CD14-positive monocyte (primary cell): ENCODE data around the gene GBX2. TPM values are rescaled to one million over a fixed set of nuclear protein-coding genes. Genes with fewer than 3 reads are reported as not detected.

Source experiments
- DNase-seq, 3 donors: peaks; one replicate each; pipeline ENCODE4 v3.0.0-alpha.2; 2011 to 2022
- H2AFZ ChIP-seq: 2 replicates; pipeline ENCODE4 v1.6.0; 2012; ENCODE audit warnings: mild to moderate bottlenecking, low read depth, low read length, inconsistent platforms; ENCODE audit not compliant: insufficient read depth, poor library complexity, severe bottlenecking
- H3K27ac ChIP-seq, 2 donors: 1 replicate in 1 of 2; 2 replicates in 1 of 2; pipeline ENCODE4 v1.5.1; 2012 to 2013; ENCODE audit warnings: low read length in 2 of 2, control low read depth in 1 of 2, inconsistent platforms in 1 of 2, low read depth in 1 of 2, mild to moderate bottlenecking in 1 of 2
- H3K27me3 ChIP-seq, 2 donors: one replicate each; pipeline versions ENCODE4 v1.6.0 to v1.6.1; 2011 to 2013; ENCODE audit warnings: low read length in 2 of 2; ENCODE audit not compliant: control insufficient read depth in 2 of 2, insufficient read depth in 2 of 2
- H3K36me3 ChIP-seq, 2 donors: replicated peaks in 1 of 2; 1 replicate in 1 of 2; 2 replicates in 1 of 2; pipeline versions ENCODE4 v1.5.1 to v1.6.1; 2012 to 2013; ENCODE audit warnings: low read length in 2 of 2, control low read depth in 1 of 2, inconsistent platforms in 1 of 2, mild to moderate bottlenecking in 1 of 2; ENCODE audit not compliant: insufficient read depth in 2 of 2, control insufficient read depth in 1 of 2
- H3K4me1 ChIP-seq, 2 donors: 1 replicate in 1 of 2; 2 replicates in 1 of 2; pipeline versions ENCODE4 v1.5.1 to v1.6.1; 2012 to 2013; ENCODE audit warnings: low read length in 2 of 2, control low read depth in 1 of 2, inconsistent platforms in 1 of 2, mild to moderate bottlenecking in 1 of 2, moderate library complexity in 1 of 2; ENCODE audit not compliant: insufficient read depth in 2 of 2, control insufficient read depth in 1 of 2
- H3K4me2 ChIP-seq: replicated peaks from 2 replicates; pipeline ENCODE3; 2012; ENCODE audit warnings: low read length, moderate library complexity, mild to moderate bottlenecking; ENCODE audit not compliant: poor library complexity, severe bottlenecking; ENCODE audit errors: extremely low read depth
- H3K4me3 ChIP-seq, 3 experiments: fragments of 200-600 bp in 1 of 3; sonication (generic) in 1 of 3; replicated peaks in 1 of 3; 1 replicate in 2 of 3; 2 replicates in 1 of 3; pipeline ENCODE4 v1.5.1; 2011 to 2013; ENCODE audit warnings: low read length in 3 of 3, mild to moderate bottlenecking in 3 of 3, control low read depth in 2 of 3, low read depth in 2 of 3, inconsistent platforms in 1 of 3, moderate library complexity in 1 of 3
- H3K79me2 ChIP-seq: 2 replicates; pipeline ENCODE4 v1.6.0; 2012; ENCODE audit warnings: mild to moderate bottlenecking, control low read depth, inconsistent platforms, low read length, moderate library complexity; ENCODE audit not compliant: insufficient read depth
- H3K9ac ChIP-seq: 2 replicates; pipeline ENCODE4 v1.6.0; 2017; ENCODE audit warnings: low read length, mild to moderate bottlenecking; ENCODE audit not compliant: insufficient read depth, poor library complexity, severe bottlenecking
- H3K9me3 ChIP-seq, 2 donors: replicated peaks in 1 of 2; 1 replicate in 1 of 2; 2 replicates in 1 of 2; pipeline versions ENCODE4 v1.5.1 to v1.6.1; 2012 to 2013; ENCODE audit warnings: low read length in 2 of 2, control low read depth in 1 of 2; ENCODE audit not compliant: control insufficient read depth in 1 of 2, insufficient read depth in 1 of 2
- H4K20me1 ChIP-seq: 2 replicates; pipeline ENCODE4 v1.6.0; 2012; ENCODE audit warnings: mild to moderate bottlenecking, low read length, control low read depth, moderate library complexity; ENCODE audit not compliant: insufficient read depth
- H3K27ac Mint-ChIP-seq, 7 donors: one replicate each; pipeline ENCODE4 v1.8.0; 2020; ENCODE audit warnings: mild to moderate bottlenecking in 7 of 7, mixed read lengths in 7 of 7, moderate library complexity in 6 of 7, inconsistent platforms in 2 of 7
- H3K27me3 Mint-ChIP-seq, 3 donors: one replicate each; pipeline ENCODE4 v1.8.0; 2021 to 2022; ENCODE audit warnings: low read depth in 3 of 3, mild to moderate bottlenecking in 3 of 3, mixed read lengths in 3 of 3, moderate library complexity in 3 of 3, inconsistent platforms in 1 of 3
- H3K36me3 Mint-ChIP-seq, 2 donors: one replicate each; pipeline ENCODE4 v1.8.0; 2020; ENCODE audit warnings: mixed read lengths in 2 of 2, inconsistent platforms in 1 of 2, mild to moderate bottlenecking in 1 of 2
- H3K4me1 Mint-ChIP-seq: one replicate; pipeline ENCODE4 v1.8.0; 2020; ENCODE audit warnings: mild to moderate bottlenecking, mixed read lengths
- H3K4me3 Mint-ChIP-seq, 2 donors: one replicate each; pipeline ENCODE4 v1.8.0; 2020; ENCODE audit warnings: mild to moderate bottlenecking in 2 of 2, mixed read lengths in 2 of 2, moderate library complexity in 1 of 2
- H3K9me3 Mint-ChIP-seq, 7 donors: one replicate each; pipeline ENCODE4 v1.8.0; 2020 to 2022; ENCODE audit warnings: mixed read lengths in 7 of 7, mild to moderate bottlenecking in 6 of 7, moderate library complexity in 6 of 7, inconsistent platforms in 2 of 7
- WGBS: methylation state at CpG from one replicate; pipeline ENCODE4 v1.1.5; 2013; ENCODE audit warnings: missing lambda C conversion rate; ENCODE audit not compliant: insufficient coverage; 5-methylcytosine and 5-hydroxymethylcytosine counted together
- intact Hi-C, 2 donors: fragments of 100-400 bp; cut with micrococcal nuclease; formaldehyde crosslinking; loops; one replicate each; pipeline versions ENCODE4 v1.15.0 to v1.15.1; 2023
- polyA plus RNA-seq, 3 donors: library from polyadenylated mRNA; depleted of rRNA in 1 of 3; unstranded in 2 of 3; stranded (reverse) in 1 of 3; fragments of 300-500 nt in 2 of 3; fragments of >200 nt in 1 of 3; fragmentation: Illumina TruSeq in 2 of 3; gene quantifications; 1 replicate in 2 of 3; 2 replicates in 1 of 3; pipeline ENCODE4 v1.2.3, GENCODE V29; 2012 to 2021
- TF ChIP-seq, protein P1 (sequence below): fragments of 200-600 bp; IDR thresholded peaks from one replicate; pipeline ENCODE4 v1.8.0; 2022; ENCODE audit warnings: antibody characterized with exemption, mild to moderate bottlenecking

GBX2 gene
- polyA plus RNA-seq, 3 donors: not detected

DNA sequence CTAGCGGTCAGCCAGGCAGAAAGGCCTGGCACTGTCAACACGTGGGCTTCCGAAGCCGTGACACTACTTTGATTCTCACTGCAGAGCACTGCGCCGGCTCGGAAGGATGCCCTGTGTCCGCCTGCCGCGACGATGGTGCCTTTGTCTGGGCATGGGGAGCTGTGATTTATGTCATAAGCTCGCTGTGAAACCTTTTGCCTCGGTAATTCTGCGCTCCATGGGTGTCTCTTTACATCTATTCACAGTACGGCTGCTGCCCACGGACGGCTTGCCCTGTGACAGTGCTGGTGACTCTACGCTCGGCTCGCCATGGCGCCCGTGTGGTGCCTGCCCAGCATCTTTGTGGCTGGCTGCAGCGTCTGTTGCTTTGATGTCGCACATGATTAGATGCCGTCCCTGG, 43.1 kb upstream of the GBX2 start:
- H3K4me3 Mint-ChIP-seq: peak overlapping the region in 1 of 2 donors; percentile 31
- TF ChIP-seq, protein P1, sequence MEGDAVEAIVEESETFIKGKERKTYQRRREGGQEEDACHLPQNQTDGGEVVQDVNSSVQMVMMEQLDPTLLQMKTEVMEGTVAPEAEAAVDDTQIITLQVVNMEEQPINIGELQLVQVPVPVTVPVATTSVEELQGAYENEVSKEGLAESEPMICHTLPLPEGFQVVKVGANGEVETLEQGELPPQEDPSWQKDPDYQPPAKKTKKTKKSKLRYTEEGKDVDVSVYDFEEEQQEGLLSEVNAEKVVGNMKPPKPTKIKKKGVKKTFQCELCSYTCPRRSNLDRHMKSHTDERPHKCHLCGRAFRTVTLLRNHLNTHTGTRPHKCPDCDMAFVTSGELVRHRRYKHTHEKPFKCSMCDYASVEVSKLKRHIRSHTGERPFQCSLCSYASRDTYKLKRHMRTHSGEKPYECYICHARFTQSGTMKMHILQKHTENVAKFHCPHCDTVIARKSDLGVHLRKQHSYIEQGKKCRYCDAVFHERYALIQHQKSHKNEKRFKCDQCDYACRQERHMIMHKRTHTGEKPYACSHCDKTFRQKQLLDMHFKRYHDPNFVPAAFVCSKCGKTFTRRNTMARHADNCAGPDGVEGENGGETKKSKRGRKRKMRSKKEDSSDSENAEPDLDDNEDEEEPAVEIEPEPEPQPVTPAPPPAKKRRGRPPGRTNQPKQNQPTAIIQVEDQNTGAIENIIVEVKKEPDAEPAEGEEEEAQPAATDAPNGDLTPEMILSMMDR: no peak
- 91% methylated on average over 23 of the region's 25 CpGs for WGBS
- no peaks in the 10 kb centered on the region for H3K36me3 Mint-ChIP-seq
- Histone ChIP-seq H3K27me3 (peaks cover 0 to 4% of the 10 kb centered on the region in 2 donors), H3K4me3 (no peak overlapping the region), H3K4me2 (no peak overlapping the region), H3K9me3 (peaks cover 0 to 5% of the 10 kb centered on the region in 2 donors), H4K20me1 (no peaks in the 10 kb centered on the region), H3K79me2 (no peaks in the 10 kb centered on the region), H3K9ac (no peak overlapping the region), H3K4me1 (no peaks in the 10 kb centered on the region), H3K27ac (no peak overlapping the region), H2AFZ (no peak overlapping the region), H3K36me3 (no peaks in the 10 kb centered on the region)
- peaks cover 0 to 13% (median 3%) of the 10 kb centered on the region in 7 donors for H3K9me3 Mint-ChIP-seq
- peaks cover 23 to 25% (median 23%) of the 10 kb centered on the region in 3 donors for H3K27me3 Mint-ChIP-seq
- DNase-seq: no peak
- H3K27ac Mint-ChIP-seq: no peak overlapping the region
- intact Hi-C loops: no loop called here
- H3K4me1 Mint-ChIP-seq: no peaks in the 10 kb centered on the region

DNA sequence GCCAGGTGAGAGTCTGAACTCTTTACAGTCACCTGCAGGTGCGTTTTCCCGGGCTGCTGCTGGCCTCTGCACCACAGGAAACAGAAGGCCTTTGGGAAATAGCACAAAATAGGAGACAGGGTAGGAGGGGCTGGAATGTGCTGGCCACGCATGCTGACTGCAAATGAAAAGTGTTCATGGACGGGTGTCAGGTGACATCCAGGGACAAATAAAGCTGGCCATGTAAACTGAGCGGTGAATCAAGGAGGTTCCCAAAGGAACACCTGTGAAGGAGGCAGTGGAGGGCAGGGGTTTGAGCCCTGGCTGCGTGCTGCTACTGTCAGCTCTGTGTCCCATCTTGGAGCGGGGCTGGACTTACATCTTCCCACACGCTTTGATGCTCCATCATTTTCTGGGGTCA, 42.4 kb upstream of the GBX2 start:
- Histone ChIP-seq H3K9ac (no peak overlapping the region), H3K27me3 (peaks cover 0 to 4% of the 10 kb centered on the region in 2 donors), H3K27ac (no peak overlapping the region), H3K4me2 (no peak overlapping the region), H3K79me2 (no peaks in the 10 kb centered on the region), H3K9me3 (peaks cover 0 to 5% of the 10 kb centered on the region in 2 donors), H3K36me3 (no peaks in the 10 kb centered on the region), H4K20me1 (no peaks in the 10 kb centered on the region), H2AFZ (no peak overlapping the region), H3K4me3 (no peak overlapping the region), H3K4me1 (no peaks in the 10 kb centered on the region)
- Mint-ChIP-seq H3K27ac (no peak overlapping the region), H3K4me3 (no peak overlapping the region), H3K9me3 (peaks cover 0 to 8% (median 2%) of the 10 kb centered on the region in 7 donors), H3K27me3 (peaks cover 18 to 23% (median 22%) of the 10 kb centered on the region in 3 donors), H3K36me3 (no peaks in the 10 kb centered on the region), H3K4me1 (no peaks in the 10 kb centered on the region)
- WGBS: 81% methylated on average over 8 of the region's 8 CpGs
- TF ChIP-seq, protein P1: no peak
- intact Hi-C loops: no loop called here
- no peak for DNase-seq
